GM12892 (cell line): ENCODE measurements around the gene SHISA5.

Experiments used
- POLR2A ChIP-seq: IDR thresholded peaks from 2 replicates; pipeline ENCODE4 v1.6.1; 2011; ENCODE audit warnings: low read depth, low read length, control low read depth
- POLR2AphosphoS5 ChIP-seq: IDR thresholded peaks from 2 replicates; pipeline ENCODE4 v1.6.1; 2011; ENCODE audit warnings: low read depth, low read length, control low read depth
- TAF1 ChIP-seq: IDR thresholded peaks from 2 replicates; pipeline ENCODE4 v1.6.1; 2011; ENCODE audit warnings: low read depth, mild to moderate bottlenecking, control low read depth, low read length, borderline replicate concordance

DNA sequence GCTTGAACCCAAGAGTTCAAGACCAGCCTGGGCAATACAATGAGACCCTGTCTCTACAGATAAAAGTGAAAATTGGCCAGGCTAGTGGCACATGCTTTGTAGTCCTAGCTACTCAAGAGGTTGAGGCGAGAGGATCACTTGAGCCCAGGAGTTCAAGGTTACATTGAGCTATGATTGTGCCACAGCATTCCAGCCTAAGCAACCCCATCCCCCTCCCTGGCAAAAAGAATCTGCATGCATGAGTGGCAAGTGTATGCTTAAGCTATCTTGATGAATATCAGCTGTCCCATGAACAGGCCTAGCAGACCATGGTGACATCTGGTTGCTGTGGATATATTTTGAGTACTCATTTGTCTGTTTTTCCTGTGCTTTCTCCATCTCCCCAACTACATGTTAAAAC is 52.7 kb downstream of the SHISA5 start:
- TF ChIP-seq POLR2AphosphoS5 (no peak), POLR2A (no peak), TAF1 (no peak)
